ENCODE results near the gene SYCE3.

The SYCE3 gene

DNA sequence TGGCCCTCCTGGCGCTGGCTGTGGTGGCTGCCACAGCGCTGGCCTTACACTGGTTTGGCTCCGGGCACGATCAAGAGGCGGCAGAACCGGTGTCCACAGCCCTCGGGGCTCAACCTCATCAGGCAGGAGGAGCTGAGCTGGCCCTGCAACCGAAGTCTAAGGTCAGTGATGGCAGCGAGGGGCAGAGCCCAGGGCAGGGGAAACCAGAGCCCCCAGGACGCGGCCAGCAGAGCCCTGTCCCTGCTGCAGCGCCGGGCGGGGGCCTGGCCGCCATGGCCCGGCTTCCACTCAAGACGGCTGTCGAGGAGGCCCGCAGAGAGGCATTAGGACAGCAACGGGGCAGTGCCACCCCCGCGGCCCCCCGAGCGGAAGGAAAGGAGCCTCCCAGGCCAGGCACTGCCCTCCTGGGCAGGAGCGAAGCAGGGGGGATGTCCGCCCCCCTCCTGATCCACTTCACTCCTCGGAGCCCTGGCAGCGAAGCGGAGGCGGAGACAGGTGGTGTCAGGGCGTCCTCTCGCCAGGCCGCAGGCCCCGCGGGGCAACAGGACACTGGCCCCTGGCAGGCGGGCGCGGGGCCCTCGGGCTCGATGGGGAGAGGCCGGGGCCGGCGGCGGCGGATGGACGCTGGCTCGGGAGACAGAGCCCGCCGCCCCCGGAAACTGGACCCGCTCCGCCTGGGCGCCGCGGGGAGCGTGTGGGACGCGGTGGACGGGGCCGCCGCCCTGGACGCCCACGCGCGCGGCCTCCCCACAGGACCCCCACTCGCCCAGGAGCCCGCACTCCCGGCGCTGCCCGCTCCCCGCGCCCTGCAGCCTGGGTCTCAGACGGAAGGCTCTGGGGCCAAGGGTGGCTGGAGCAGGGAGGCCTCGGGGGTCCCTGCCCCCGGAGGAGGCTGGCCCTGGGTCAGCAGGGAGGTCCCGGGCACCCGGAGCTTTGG is 16.1 kb downstream of the SYCE3 start:
- H3K4me3 ChIP-seq (ENCODE audit: low read depth, low read length) = no peak overlapping the region
- no peaks in the 10 kb centered on the region for H3K36me3 ChIP-seq (ENCODE audit: control insufficient read depth in 2 of 2, insufficient read depth in 1 of 2, low read length in 2 of 2)
- H3K9me3 ChIP-seq (ENCODE audit: control insufficient read depth, insufficient read depth, low read depth, low read length) = no peaks in the 10 kb centered on the region
- CTCF ChIA-PET = interaction anchor here (0.6 to 1.8 kb wide), 2 partner anchors 16 to 61 kb away, joined by 3 to 7 read pairs; partner anchors contain the start of gene SYCE3
- POLR2A ChIA-PET = interaction anchor here (0.5 to 1.8 kb wide), 4 partner anchors 16 to 100 kb away, joined by 3 to 8 read pairs (median 4); partner anchors contain the start of genes CPT1B, SCO2 and SYCE3
- H3K27ac ChIP-seq (ENCODE audit: extremely low read depth, low read depth, low read length) = no peak overlapping the region
- no peaks in the 10 kb centered on the region for H3K4me1 ChIP-seq (ENCODE audit: control insufficient read depth, insufficient read depth, low read length)
- TF ChIP-seq, protein P1, sequence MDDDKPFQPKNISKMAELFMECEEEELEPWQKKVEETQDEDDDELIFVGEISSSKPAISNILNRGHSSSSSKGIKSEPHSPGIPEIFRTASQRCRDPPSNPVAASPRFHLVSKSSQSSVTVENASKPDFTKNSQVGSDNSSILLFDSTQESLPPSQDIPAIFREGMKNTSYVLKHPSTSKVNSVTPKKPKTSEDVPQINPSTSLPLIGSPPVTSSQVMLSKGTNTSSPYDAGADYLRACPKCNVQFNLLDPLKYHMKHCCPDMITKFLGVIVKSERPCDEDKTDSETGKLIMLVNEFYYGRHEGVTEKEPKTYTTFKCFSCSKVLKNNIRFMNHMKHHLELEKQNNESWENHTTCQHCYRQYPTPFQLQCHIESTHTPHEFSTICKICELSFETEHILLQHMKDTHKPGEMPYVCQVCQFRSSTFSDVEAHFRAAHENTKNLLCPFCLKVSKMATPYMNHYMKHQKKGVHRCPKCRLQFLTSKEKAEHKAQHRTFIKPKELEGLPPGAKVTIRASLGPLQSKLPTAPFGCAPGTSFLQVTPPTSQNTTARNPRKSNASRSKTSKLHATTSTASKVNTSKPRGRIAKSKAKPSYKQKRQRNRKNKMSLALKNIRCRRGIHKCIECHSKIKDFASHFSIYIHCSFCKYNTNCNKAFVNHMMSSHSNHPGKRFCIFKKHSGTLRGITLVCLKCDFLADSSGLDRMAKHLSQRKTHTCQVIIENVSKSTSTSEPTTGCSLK (tag by site-specific recombination; IDR thresholded peaks at IDR 0.05) = no peak
- TF ChIP-seq ZNF433 (tag by site-specific recombination; IDR thresholded peaks at IDR 0.05; ENCODE audit: low read depth) (no peak), ZNF10 (tag by site-specific recombination; IDR thresholded peaks at IDR 0.05) (no peak), ZNF274 (IDR thresholded peaks at IDR 0.05; ENCODE audit: low read length) (no peak), ZNF274 (tag by site-specific recombination; IDR thresholded peaks at IDR 0.05; ENCODE audit: borderline replicate concordance) (no peak), KLF16 (tag by site-specific recombination; IDR thresholded peaks at IDR 0.05) (no peak), GLI2 (tag by site-specific recombination; IDR thresholded peaks at IDR 0.05; ENCODE audit: borderline replicate concordance, low read depth) (no peak), ZNF175 (tag by site-specific recombination; IDR thresholded peaks at IDR 0.05) (no peak), GLIS1 (tag by site-specific recombination; IDR thresholded peaks at IDR 0.05) (no peak), ZNF473 (tag by site-specific recombination; IDR thresholded peaks at IDR 0.05) (no peak), SALL2 (tag by site-specific recombination; IDR thresholded peaks at IDR 0.05; ENCODE audit: borderline replicate concordance) (no peak), SP3 (tag by site-specific recombination; IDR thresholded peaks at IDR 0.05) (no peak)
- TF ChIP-seq, protein P2, sequence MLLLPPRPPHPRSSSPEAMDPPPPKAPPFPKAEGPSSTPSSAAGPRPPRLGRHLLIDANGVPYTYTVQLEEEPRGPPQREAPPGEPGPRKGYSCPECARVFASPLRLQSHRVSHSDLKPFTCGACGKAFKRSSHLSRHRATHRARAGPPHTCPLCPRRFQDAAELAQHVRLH (tag by site-specific recombination; IDR thresholded peaks at IDR 0.05) = no peak
- TF ChIP-seq, protein P3, sequence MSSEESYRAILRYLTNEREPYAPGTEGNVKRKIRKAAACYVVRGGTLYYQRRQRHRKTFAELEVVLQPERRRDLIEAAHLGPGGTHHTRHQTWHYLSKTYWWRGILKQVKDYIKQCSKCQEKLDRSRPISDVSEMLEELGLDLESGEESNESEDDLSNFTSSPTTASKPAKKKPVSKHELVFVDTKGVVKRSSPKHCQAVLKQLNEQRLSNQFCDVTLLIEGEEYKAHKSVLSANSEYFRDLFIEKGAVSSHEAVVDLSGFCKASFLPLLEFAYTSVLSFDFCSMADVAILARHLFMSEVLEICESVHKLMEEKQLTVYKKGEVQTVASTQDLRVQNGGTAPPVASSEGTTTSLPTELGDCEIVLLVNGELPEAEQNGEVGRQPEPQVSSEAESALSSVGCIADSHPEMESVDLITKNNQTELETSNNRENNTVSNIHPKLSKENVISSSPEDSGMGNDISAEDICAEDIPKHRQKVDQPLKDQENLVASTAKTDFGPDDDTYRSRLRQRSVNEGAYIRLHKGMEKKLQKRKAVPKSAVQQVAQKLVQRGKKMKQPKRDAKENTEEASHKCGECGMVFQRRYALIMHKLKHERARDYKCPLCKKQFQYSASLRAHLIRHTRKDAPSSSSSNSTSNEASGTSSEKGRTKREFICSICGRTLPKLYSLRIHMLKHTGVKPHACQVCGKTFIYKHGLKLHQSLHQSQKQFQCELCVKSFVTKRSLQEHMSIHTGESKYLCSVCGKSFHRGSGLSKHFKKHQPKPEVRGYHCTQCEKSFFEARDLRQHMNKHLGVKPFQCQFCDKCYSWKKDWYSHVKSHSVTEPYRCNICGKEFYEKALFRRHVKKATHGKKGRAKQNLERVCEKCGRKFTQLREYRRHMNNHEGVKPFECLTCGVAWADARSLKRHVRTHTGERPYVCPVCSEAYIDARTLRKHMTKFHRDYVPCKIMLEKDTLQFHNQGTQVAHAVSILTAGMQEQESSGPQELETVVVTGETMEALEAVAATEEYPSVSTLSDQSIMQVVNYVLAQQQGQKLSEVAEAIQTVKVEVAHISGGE (tag by site-specific recombination; conservative IDR thresholded peaks at IDR 0.05; ENCODE audit: low read depth) = no peak
- TF ChIP-seq, protein P4, sequence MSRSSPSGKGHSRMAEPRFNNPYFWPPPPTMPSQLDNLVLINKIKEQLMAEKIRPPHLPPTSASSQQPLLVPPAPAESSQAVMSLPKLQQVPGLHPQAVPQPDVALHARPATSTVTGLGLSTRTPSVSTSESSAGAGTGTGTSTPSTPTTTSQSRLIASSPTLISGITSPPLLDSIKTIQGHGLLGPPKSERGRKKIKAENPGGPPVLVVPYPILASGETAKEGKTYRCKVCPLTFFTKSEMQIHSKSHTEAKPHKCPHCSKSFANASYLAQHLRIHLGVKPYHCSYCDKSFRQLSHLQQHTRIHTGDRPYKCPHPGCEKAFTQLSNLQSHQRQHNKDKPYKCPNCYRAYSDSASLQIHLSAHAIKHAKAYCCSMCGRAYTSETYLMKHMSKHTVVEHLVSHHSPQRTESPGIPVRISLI (tag by site-specific recombination; IDR thresholded peaks at IDR 0.05) = no peak
